Stimulated activated CD8-positive, alpha-beta memory T cell treated with anti-CD3 and anti-CD28 coated beads, Interleukin-12 subunit alpha, Interleukin-12 subunit beta, amount 100 ng/mL, for 4 hours (primary cell): ENCODE data around the gene FOXD4.
"Not testable (repeated sequence)": the region's sequence is repeated elsewhere in the genome, so short reads cannot be mapped to it uniquely, and the experiment has no call there.

Experiments
- DNase-seq: peaks from one replicate; pipeline ENCODE4 v3.0.0-alpha.2; 2020; ENCODE audit warnings: low read depth

Gene FOXD4

GRCh38 chr9:117995-118467, at the start of gene FOXD4:
Gene FOXD4, minus strand, starts transcription at chr9:118417. Its CDS starts 298 bp downstream, at chr9:118119.
- DNase-seq, result not testable (repeated sequence)

- DNase-seq, result not testable (repeated sequence)
These were observed 41.7 kb upstream of the FOXD4 start for GRCh38 chr9:159871-160270.

- DNase-seq, result not testable (repeated sequence)
These were observed 33.0 kb upstream of the FOXD4 start for GRCh38 chr9:151173-151572.

GRCh38 chr9:139880-140279, 21.7 kb upstream of the FOXD4 start:
- not testable (repeated sequence) for DNase-seq

- DNase-seq, result not testable (repeated sequence)
These were observed 848 bp downstream of the FOXD4 start for GRCh38 chr9:117144-117994.

GRCh38 chr9:116239-117077, 1.8 kb downstream of the FOXD4 start:
- DNase-seq, result not testable (repeated sequence)

GRCh38 chr9:115118-115451, 3.1 kb downstream of the FOXD4 start:
- DNase-seq, result not testable (repeated sequence)

- not testable (repeated sequence) for DNase-seq
These were observed 3.7 kb downstream of the FOXD4 start for GRCh38 chr9:114267-115117.

GRCh38 chr9:113468-114266, 4.5 kb downstream of the FOXD4 start:
- DNase-seq, result not testable (repeated sequence)

- not testable (repeated sequence) for DNase-seq
These were observed 5.4 kb downstream of the FOXD4 start for GRCh38 chr9:112589-113467.

GRCh38 chr9:110672-111071, 7.5 kb downstream of the FOXD4 start:
- not testable (repeated sequence) for DNase-seq

- DNase-seq, result not testable (repeated sequence)
These were observed 8.7 kb downstream of the FOXD4 start for GRCh38 chr9:109540-109939.

- not testable (repeated sequence) for DNase-seq
These were observed 9.3 kb downstream of the FOXD4 start for GRCh38 chr9:108742-109495.

GRCh38 chr9:105991-106390, 12.2 kb downstream of the FOXD4 start:
- not testable (repeated sequence) for DNase-seq

- not testable (repeated sequence) for DNase-seq
These were observed 17.8 kb downstream of the FOXD4 start for GRCh38 chr9:100430-100829.

GRCh38 chr9:99867-100266, 18.4 kb downstream of the FOXD4 start:
- not testable (repeated sequence) for DNase-seq

- DNase-seq, result not testable (repeated sequence)
These were observed 19.4 kb downstream of the FOXD4 start for GRCh38 chr9:98775-99174.

GRCh38 chr9:94992-95391, 23.2 kb downstream of the FOXD4 start:
- not testable (repeated sequence) for DNase-seq

GRCh38 chr9:94323-94722, 23.9 kb downstream of the FOXD4 start:
- not testable (repeated sequence) for DNase-seq
